Ishikawa (cell line): ENCODE results near the gene NCOR2.

Experiments
- CEBPB ChIP-seq: IDR thresholded peaks from 2 replicates; pipeline ENCODE4 v1.6.1; 2012
- CREB1 ChIP-seq: IDR thresholded peaks from 2 replicates; pipeline ENCODE4 v1.6.1; 2012; ENCODE audit warnings: low read depth
- EP300 ChIP-seq: IDR thresholded peaks from 2 replicates; pipeline ENCODE4 v1.6.1; 2012; ENCODE audit warnings: borderline replicate concordance
- FOXM1 ChIP-seq: IDR thresholded peaks from 2 replicates; pipeline ENCODE4 v1.6.1; 2012; ENCODE audit warnings: low read depth, borderline replicate concordance
- NFIC ChIP-seq: IDR thresholded peaks from 2 replicates; pipeline ENCODE4 v1.6.1; 2012
- RAD21 ChIP-seq: IDR thresholded peaks from 2 replicates; pipeline ENCODE4 v1.6.1; 2012; ENCODE audit warnings: low read depth
- TAF1 ChIP-seq: IDR thresholded peaks from 2 replicates; pipeline ENCODE4 v1.6.1; 2012; ENCODE audit warnings: low read depth, mild to moderate bottlenecking
- TCF12 ChIP-seq: IDR thresholded peaks from 2 replicates; pipeline ENCODE4 v1.6.1; 2012; ENCODE audit warnings: low read depth
- TEAD4 ChIP-seq: IDR thresholded peaks from 2 replicates; pipeline ENCODE4 v1.6.1; 2012
- YY1 ChIP-seq: IDR thresholded peaks from 2 replicates; pipeline ENCODE4 v1.6.1; 2012; ENCODE audit warnings: low read depth
- ZBTB7A ChIP-seq: IDR thresholded peaks from 2 replicates; pipeline ENCODE4 v1.6.1; 2012; ENCODE audit warnings: low read depth
- TF ChIP-seq, protein P1 (sequence below): IDR thresholded peaks from 2 replicates; pipeline ENCODE4 v1.6.1; 2012; ENCODE audit warnings: low read depth, mild to moderate bottlenecking
- TF ChIP-seq, protein P2 (sequence below): IDR thresholded peaks from 2 replicates; pipeline ENCODE4 v1.6.1; 2012

DNA sequence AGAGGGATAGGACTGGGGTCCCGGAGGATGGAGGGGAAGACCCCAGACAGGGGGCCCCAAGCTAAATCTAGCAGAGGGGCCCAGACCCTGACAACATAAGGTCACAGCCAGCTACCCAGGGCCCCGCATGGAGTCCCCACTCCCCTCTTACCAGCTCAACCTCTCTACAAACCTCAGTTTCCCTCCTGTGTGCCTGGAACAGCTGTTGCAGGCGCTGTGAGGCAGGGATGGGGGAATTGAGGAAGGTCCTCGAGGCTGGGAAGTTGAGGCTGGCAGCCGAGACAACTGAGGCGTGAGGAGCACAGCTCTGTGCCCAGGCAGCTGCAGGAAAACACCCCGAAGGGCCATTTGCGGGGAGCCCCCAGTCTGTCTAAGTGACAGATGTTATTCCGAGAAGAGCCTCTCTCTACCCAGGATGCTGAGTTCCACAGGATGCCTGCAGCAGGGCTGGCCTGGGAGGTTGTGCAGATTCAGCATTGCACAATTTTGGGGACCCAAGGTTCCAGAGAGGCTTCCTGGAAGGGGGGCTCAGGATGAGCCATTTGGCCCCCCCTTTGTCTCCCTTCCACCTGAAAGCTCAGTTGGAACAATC is 42.7 kb upstream of the NCOR2 start:
- TF ChIP-seq YY1 = no peak
- TF ChIP-seq ZBTB7A = no peak
- no peak for TF ChIP-seq CEBPB
- TF ChIP-seq, protein P1, sequence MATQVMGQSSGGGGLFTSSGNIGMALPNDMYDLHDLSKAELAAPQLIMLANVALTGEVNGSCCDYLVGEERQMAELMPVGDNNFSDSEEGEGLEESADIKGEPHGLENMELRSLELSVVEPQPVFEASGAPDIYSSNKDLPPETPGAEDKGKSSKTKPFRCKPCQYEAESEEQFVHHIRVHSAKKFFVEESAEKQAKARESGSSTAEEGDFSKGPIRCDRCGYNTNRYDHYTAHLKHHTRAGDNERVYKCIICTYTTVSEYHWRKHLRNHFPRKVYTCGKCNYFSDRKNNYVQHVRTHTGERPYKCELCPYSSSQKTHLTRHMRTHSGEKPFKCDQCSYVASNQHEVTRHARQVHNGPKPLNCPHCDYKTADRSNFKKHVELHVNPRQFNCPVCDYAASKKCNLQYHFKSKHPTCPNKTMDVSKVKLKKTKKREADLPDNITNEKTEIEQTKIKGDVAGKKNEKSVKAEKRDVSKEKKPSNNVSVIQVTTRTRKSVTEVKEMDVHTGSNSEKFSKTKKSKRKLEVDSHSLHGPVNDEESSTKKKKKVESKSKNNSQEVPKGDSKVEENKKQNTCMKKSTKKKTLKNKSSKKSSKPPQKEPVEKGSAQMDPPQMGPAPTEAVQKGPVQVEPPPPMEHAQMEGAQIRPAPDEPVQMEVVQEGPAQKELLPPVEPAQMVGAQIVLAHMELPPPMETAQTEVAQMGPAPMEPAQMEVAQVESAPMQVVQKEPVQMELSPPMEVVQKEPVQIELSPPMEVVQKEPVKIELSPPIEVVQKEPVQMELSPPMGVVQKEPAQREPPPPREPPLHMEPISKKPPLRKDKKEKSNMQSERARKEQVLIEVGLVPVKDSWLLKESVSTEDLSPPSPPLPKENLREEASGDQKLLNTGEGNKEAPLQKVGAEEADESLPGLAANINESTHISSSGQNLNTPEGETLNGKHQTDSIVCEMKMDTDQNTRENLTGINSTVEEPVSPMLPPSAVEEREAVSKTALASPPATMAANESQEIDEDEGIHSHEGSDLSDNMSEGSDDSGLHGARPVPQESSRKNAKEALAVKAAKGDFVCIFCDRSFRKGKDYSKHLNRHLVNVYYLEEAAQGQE = no peak
- TF ChIP-seq EP300 = no peak
- TF ChIP-seq TAF1 = no peak
- TF ChIP-seq NFIC = no peak
- TF ChIP-seq CREB1 = no peak
- no peak for TF ChIP-seq TCF12
- TF ChIP-seq, protein P2, sequence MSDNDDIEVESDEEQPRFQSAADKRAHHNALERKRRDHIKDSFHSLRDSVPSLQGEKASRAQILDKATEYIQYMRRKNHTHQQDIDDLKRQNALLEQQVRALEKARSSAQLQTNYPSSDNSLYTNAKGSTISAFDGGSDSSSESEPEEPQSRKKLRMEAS = no peak
- TF ChIP-seq RAD21 = no peak
- no peak for TF ChIP-seq FOXM1
- no peak for TF ChIP-seq TEAD4
